Suprapubic skin (tissue), 4 donors: ENCODE results near the gene DRAM2. TPM values are rescaled to one million over a fixed set of nuclear protein-coding genes. Genes with fewer than 3 reads are reported as not detected.
"Not testable (repeated sequence)": the region's sequence is repeated elsewhere in the genome, so short reads cannot be mapped to it uniquely, and the experiment has no call there.

Source experiments
- DNase-seq, 2 donors: peaks; one replicate each; pipeline ENCODE4 v3.0.0-alpha.2; 2019; ENCODE audit warnings: low spot score in 2 of 2
- H3K27ac ChIP-seq: fragments of 200-600 bp; sonication (generic); one replicate; pipeline ENCODE4 v1.5.1; 2019
- H3K27me3 ChIP-seq: fragments of 200-600 bp; sonication (generic); one replicate; pipeline ENCODE4 v1.5.1; 2019
- H3K36me3 ChIP-seq: fragments of 200-600 bp; sonication (generic); one replicate; pipeline ENCODE4 v1.5.1; 2019
- H3K4me1 ChIP-seq: fragments of 200-600 bp; sonication (generic); one replicate; pipeline ENCODE4 v1.5.1; 2019
- H3K4me3 ChIP-seq: fragments of 200-600 bp; sonication (generic); one replicate; pipeline ENCODE4 v1.5.1; 2019; ENCODE audit warnings: mild to moderate bottlenecking
- H3K9me3 ChIP-seq: fragments of 200-600 bp; sonication (generic); one replicate; pipeline ENCODE4 v1.5.1; 2019
- EP300 ChIP-seq: sonication (generic); formaldehyde crosslinking; IDR thresholded peaks from one replicate; pipeline ENCODE4 v1.6.1; 2017; ENCODE audit warnings: antibody characterized with exemption
- POLR2A ChIP-seq, 2 donors: fragments of 450-650 bp; IDR thresholded peaks; one replicate each; pipeline ENCODE4 v1.6.1; 2017; ENCODE audit warnings: antibody characterized with exemption in 2 of 2, mild to moderate bottlenecking in 2 of 2, moderate library complexity in 2 of 2
- POLR2AphosphoS5 ChIP-seq, 3 donors: sonication (generic); formaldehyde crosslinking; IDR thresholded peaks; one replicate each; pipeline ENCODE4 v1.6.1; 2017; ENCODE audit warnings: antibody characterized with exemption in 3 of 3
- WGBS: methylation state at CpG from one replicate; pipeline ENCODE4 v1.1.5; 2018; 5-methylcytosine and 5-hydroxymethylcytosine counted together
- total RNA-seq, 4 donors: library from RNA; depleted of rRNA; stranded (reverse); fragments of >200 nt; gene quantifications; one replicate each; pipeline ENCODE4 v1.1.0, GENCODE V29; 2016
- TF ChIP-seq, protein P1 (sequence below), 2 donors: fragments of 200-600 bp in 1 of 2; fragments of 450-650 bp in 1 of 2; sonication (generic) in 1 of 2; IDR thresholded peaks; one replicate each; pipeline ENCODE4 v1.5.1; 2016 to 2019; ENCODE audit warnings: antibody characterized with exemption in 2 of 2, mild to moderate bottlenecking in 1 of 2, moderate library complexity in 1 of 2

The DRAM2 gene
- total RNA-seq, 4 donors from 2014 or later: 24.4 to 37.1 (median 31.1) TPM

DNA sequence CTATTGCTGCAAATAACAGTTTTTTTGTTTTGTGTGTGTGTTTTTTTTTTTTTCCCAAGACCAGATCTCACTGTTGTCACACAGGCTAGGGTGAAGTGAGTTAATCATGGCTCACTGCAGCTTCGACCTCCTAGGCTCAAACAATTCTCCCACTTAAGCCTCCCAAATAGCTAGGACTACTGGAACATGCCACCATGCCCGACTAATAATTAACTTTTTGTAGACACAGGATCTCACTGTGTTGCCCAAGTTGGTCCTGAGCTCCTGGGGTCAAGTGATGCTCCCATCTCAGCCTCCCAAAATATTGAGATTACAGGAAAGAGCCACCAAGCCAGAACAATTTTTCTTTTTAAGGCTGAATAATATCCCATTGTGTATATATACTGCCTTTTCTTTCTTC lies 34.9 kb downstream of the DRAM2 start:
- H3K27me3 ChIP-seq: no peaks in the 10 kb centered on the region
- H3K4me1 ChIP-seq: no peaks in the 10 kb centered on the region
- DNase-seq: no peak
- H3K4me3 ChIP-seq: no peak overlapping the region
- no peak overlapping the region for H3K27ac ChIP-seq
- H3K9me3 ChIP-seq: peaks cover 5% of the 10 kb centered on the region
- TF ChIP-seq, protein P1, sequence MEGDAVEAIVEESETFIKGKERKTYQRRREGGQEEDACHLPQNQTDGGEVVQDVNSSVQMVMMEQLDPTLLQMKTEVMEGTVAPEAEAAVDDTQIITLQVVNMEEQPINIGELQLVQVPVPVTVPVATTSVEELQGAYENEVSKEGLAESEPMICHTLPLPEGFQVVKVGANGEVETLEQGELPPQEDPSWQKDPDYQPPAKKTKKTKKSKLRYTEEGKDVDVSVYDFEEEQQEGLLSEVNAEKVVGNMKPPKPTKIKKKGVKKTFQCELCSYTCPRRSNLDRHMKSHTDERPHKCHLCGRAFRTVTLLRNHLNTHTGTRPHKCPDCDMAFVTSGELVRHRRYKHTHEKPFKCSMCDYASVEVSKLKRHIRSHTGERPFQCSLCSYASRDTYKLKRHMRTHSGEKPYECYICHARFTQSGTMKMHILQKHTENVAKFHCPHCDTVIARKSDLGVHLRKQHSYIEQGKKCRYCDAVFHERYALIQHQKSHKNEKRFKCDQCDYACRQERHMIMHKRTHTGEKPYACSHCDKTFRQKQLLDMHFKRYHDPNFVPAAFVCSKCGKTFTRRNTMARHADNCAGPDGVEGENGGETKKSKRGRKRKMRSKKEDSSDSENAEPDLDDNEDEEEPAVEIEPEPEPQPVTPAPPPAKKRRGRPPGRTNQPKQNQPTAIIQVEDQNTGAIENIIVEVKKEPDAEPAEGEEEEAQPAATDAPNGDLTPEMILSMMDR (IDR thresholded peaks at IDR 0.05): no peak
- TF ChIP-seq POLR2AphosphoS5 (IDR thresholded peaks at IDR 0.05) (no peak), POLR2A (IDR thresholded peaks at IDR 0.05) (no peak), EP300 (no peak)
- WGBS: 85% methylated on average over 2 of the region's 2 CpGs
- no peaks in the 10 kb centered on the region for H3K36me3 ChIP-seq

DNA sequence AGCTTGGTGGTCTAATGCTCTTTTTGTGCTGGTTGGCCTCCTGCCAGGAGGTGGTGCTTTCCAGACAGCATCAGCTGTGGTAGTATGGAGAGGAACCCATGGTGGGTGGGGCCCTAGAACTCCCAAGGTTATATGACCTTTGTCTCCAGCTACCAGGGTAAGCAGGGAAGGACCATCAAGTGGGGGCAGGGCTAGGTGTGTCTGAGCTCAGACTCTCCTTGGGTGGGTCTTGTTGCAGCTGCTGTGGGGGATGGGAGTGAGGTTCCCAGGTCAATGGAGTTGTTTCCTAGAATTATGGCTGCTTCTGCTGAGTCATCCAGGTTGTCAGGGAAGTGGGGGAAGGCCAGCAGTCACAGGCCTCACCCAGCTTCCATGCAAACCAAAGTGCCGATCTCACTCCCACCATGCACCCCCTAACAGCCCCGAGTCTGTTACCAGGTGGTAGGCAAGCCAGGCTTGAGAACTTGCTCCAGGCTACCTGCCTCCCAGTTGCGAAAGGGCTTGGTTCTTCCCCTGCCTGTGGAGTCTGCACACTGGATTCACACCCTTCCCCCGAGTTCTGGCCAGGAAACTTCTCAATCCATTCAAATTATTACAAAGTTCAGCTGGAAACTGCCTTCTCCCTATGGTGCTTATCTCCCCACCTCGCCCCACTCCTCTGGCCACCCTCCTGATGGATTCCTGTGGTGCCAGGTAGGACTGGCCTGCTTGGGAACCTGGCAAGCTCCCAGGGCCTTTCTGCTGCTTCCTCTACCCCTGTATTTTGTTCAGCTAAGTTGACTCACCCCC lies 37.8 kb downstream of the DRAM2 start:
- DNase-seq: no peak
- no peaks in the 10 kb centered on the region for H3K36me3 ChIP-seq
- 94% methylated on average over 5 of the region's 5 CpGs for WGBS
- peaks cover 5% of the 10 kb centered on the region for H3K9me3 ChIP-seq
- no peak for TF ChIP-seq POLR2A (IDR thresholded peaks at IDR 0.05)
- TF ChIP-seq, protein P1 (IDR thresholded peaks at IDR 0.05): no peak
- no peak overlapping the region for H3K4me3 ChIP-seq
- no peaks in the 10 kb centered on the region for H3K27me3 ChIP-seq
- H3K27ac ChIP-seq: no peak overlapping the region
- no peaks in the 10 kb centered on the region for H3K4me1 ChIP-seq

DNA sequence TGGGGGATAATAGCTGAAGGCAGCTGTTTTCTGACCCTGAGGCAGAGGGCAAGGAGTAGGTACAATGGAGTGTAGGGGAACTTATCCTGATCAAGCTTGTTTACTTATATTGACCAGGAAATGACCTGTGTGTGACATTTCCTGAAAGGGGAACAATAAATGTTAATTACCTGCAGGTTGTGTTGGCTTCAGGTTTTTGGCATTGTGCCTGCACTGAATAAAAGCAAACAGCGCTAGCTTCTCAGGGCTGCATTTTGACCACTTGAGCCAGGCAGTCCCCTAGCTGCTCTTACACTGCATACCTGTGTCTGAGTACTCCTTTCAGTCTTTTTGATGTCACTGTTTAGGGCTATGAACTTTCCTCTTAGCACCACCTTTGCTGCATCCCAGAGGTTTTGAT lies 40.6 kb downstream of the DRAM2 start:
- DNase-seq: no peak
- Histone ChIP-seq H3K27me3 (no peaks in the 10 kb centered on the region), H3K36me3 (no peaks in the 10 kb centered on the region), H3K4me1 (no peaks in the 10 kb centered on the region), H3K27ac (no peak overlapping the region), H3K4me3 (no peak overlapping the region), H3K9me3 (peaks cover 17% of the 10 kb centered on the region)
- TF ChIP-seq POLR2AphosphoS5 (IDR thresholded peaks at IDR 0.05): no peak
- TF ChIP-seq EP300: no peak
- TF ChIP-seq, protein P1 (IDR thresholded peaks at IDR 0.05): no peak
- TF ChIP-seq POLR2A (IDR thresholded peaks at IDR 0.05): no peak
- 83% methylated on average over 1 of the region's 1 CpG for WGBS

DNA sequence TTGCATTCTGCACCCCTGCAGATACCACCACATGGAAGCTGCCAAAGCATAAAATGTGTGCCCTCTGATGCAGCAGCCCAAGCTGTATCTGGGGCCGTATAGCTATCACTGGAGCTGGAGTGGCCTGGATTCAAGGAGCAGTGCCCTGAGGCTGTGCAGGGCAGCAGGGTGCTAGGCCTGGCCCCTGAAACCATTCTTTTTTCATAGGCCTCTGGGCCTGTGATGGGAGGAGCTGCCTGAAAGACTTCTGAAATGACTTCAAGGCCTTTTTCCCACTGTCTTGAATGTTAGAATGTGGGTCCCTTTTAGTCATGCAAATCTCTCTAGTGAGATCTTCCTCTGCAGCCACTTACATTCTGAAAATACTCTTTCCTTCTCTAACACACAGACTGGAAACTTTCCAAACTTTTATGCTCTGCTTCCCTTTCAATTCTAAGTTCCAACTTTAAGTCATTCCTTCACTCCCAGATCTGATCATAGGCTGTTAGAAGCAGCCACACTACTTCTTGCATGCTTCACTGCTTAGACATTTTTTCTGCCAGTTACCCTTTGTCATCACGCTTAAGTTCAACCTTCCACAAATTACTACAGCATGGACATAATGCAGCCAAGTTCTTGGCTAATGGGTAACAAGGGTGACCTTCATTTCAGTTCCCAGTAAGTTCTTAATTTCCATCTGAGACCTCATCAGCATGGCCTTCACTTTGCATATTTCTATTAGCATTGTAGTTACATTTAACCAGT lies 42.4 kb downstream of the DRAM2 start:
- Histone ChIP-seq H3K27me3 (no peaks in the 10 kb centered on the region), H3K4me1 (no peaks in the 10 kb centered on the region), H3K36me3 (no peaks in the 10 kb centered on the region), H3K9me3 (peaks cover 17% of the 10 kb centered on the region), H3K4me3 (no peak overlapping the region), H3K27ac (no peak overlapping the region)
- TF ChIP-seq, protein P1 (IDR thresholded peaks at IDR 0.05): no peak
- TF ChIP-seq POLR2AphosphoS5 (IDR thresholded peaks at IDR 0.05) (no peak), POLR2A (IDR thresholded peaks at IDR 0.05) (no peak), EP300 (no peak)
- WGBS: 89% methylated on average over 2 of the region's 2 CpGs
- DNase-seq: no peak

DNA sequence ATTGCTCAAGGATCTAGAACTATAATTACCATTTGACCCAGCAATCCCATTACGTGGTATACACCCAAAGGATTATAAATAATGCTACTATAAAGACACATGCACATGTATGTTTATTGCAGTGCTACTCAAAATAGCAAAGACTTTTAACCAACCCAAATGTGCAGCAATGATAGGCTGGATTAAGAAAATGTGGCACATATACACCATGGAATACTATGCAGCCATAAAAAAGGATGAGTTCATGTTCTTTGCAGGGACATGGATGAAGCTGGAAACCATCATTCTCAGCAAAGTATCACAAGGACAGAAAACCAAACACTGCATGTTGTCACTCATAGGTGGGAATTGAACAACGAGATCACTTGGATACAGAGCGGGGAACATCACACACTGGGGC lies 44.5 kb downstream of the DRAM2 start:
- WGBS: 93% methylated on average over 3 of the region's 3 CpGs
- H3K9me3 ChIP-seq: peaks cover 11% of the 10 kb centered on the region
- not testable (repeated sequence) for H3K27ac ChIP-seq, DNase-seq, H3K36me3 ChIP-seq, H3K27me3 ChIP-seq, H3K4me3 ChIP-seq, H3K4me1 ChIP-seq
